Measurements from ENCODE around the gene ZFHX2. TPM values are rescaled to one million over a fixed set of nuclear protein-coding genes. Genes with fewer than 3 reads are reported as not detected.

The ZFHX2 gene
- total and polyA plus RNA-seq, 2 of the 13 experiments (the other 11 are each of a cell fraction or from before 2014, with no cell fraction given): 0.17 to 0.44 TPM

- TF ChIP-seq, protein P1, sequence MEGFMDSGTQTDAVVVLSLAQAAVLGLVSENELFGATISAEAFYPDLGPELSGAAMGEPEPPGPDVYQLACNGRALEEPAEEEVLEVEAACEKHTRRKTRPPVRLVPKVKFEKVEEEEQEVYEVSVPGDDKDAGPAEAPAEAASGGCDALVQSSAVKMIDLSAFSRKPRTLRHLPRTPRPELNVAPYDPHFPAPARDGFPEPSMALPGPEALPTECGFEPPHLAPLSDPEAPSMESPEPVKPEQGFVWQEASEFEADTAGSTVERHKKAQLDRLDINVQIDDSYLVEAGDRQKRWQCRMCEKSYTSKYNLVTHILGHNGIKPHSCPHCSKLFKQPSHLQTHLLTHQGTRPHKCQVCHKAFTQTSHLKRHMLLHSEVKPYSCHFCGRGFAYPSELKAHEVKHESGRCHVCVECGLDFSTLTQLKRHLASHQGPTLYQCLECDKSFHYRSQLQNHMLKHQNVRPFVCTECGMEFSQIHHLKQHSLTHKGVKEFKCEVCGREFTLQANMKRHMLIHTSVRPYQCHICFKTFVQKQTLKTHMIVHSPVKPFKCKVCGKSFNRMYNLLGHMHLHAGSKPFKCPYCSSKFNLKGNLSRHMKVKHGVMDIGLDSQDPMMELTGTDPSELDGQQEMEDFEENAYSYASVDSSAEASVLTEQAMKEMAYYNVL (CRISPR knock-in tag; IDR thresholded peaks at IDR 0.05; ENCODE audit: borderline replicate concordance): peak; percentile 74
- TF ChIP-seq ZNF207 (IDR thresholded peaks at IDR 0.05; ENCODE audit: borderline replicate concordance) (0 out of 2 replicates have a peak, but pooled peaks have one; percentile 92), NR3C1 (CRISPR knock-in tag; IDR thresholded peaks at IDR 0.05) (0 out of 2 replicates have a peak, but pooled peaks have one; percentile 88), PHF5A (CRISPR knock-in tag; IDR thresholded peaks at IDR 0.05; ENCODE audit: low read depth, unreplicated experiment) (peak; percentile 66), SPEN (CRISPR knock-in tag; IDR thresholded peaks at IDR 0.05; ENCODE audit: low read depth) (peak; percentile 87), MATR3 (CRISPR knock-in tag; IDR thresholded peaks at IDR 0.05) (peak; percentile 100), ZNF652 (CRISPR knock-in tag; IDR thresholded peaks at IDR 0.05; ENCODE audit: borderline replicate concordance, low read depth) (peak; percentile 26; the same call in 1 of the 2 replicates), FOXA3 (CRISPR knock-in tag; IDR thresholded peaks at IDR 0.05) (peak; percentile 75), NRL (CRISPR knock-in tag; IDR thresholded peaks at IDR 0.05; ENCODE audit: borderline replicate concordance) (peak; percentile 86), SATB2 (CRISPR knock-in tag; IDR thresholded peaks at IDR 0.05) (peak; percentile 77), U2AF2 (IDR thresholded peaks at IDR 0.05; ENCODE audit: low read depth, low read length) (0 out of 2 replicates have a peak, but pooled peaks have one; percentile 71), KDM2A (CRISPR knock-in tag; IDR thresholded peaks at IDR 0.05; ENCODE audit: borderline replicate concordance, low read depth) (peak; percentile 85), KLF16 (CRISPR knock-in tag; IDR thresholded peaks at IDR 0.05) (peak; percentile 76 to 93; a peak in 3 of 4 replicates), NFKB2 (CRISPR knock-in tag; IDR thresholded peaks at IDR 0.05; ENCODE audit: borderline replicate concordance) (peak; percentile 81), SNAPC5 (CRISPR knock-in tag; IDR thresholded peaks at IDR 0.05; ENCODE audit: borderline replicate concordance) (peak; percentile 91), KLF9 (CRISPR knock-in tag; IDR thresholded peaks at IDR 0.05; ENCODE audit: low read depth) (0 out of 2 replicates have a peak, but pooled peaks have one; percentile 57), POLR2G (IDR thresholded peaks at IDR 0.05; ENCODE audit: low read depth, low read length) (peak; percentile 95), ZFP1 (CRISPR knock-in tag; IDR thresholded peaks at IDR 0.05) (peak; percentile 89)
- TF ChIP-seq, protein P2, sequence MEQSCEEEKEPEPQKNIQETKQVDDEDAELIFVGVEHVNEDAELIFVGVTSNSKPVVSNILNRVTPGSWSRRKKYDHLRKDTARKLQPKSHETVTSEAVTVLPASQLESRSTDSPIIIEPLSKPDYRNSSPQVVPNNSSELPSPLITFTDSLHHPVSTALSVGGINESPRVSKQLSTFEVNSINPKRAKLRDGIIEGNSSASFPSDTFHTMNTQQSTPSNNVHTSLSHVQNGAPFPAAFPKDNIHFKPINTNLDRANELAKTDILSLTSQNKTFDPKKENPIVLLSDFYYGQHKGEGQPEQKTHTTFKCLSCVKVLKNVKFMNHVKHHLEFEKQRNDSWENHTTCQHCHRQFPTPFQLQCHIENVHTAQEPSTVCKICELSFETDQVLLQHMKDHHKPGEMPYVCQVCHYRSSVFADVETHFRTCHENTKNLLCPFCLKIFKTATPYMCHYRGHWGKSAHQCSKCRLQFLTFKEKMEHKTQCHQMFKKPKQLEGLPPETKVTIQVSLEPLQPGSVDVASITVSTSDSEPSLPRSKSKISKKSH (CRISPR knock-in tag; IDR thresholded peaks at IDR 0.05; ENCODE audit: borderline replicate concordance): peak; percentile 96; the same call in 1 of the 2 replicates
- TF ChIP-seq, protein P3, sequence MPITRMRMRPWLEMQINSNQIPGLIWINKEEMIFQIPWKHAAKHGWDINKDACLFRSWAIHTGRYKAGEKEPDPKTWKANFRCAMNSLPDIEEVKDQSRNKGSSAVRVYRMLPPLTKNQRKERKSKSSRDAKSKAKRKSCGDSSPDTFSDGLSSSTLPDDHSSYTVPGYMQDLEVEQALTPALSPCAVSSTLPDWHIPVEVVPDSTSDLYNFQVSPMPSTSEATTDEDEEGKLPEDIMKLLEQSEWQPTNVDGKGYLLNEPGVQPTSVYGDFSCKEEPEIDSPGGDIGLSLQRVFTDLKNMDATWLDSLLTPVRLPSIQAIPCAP (CRISPR knock-in tag; IDR thresholded peaks at IDR 0.05; ENCODE audit: low read depth): peak; percentile 93
- TF ChIP-seq, protein P4, sequence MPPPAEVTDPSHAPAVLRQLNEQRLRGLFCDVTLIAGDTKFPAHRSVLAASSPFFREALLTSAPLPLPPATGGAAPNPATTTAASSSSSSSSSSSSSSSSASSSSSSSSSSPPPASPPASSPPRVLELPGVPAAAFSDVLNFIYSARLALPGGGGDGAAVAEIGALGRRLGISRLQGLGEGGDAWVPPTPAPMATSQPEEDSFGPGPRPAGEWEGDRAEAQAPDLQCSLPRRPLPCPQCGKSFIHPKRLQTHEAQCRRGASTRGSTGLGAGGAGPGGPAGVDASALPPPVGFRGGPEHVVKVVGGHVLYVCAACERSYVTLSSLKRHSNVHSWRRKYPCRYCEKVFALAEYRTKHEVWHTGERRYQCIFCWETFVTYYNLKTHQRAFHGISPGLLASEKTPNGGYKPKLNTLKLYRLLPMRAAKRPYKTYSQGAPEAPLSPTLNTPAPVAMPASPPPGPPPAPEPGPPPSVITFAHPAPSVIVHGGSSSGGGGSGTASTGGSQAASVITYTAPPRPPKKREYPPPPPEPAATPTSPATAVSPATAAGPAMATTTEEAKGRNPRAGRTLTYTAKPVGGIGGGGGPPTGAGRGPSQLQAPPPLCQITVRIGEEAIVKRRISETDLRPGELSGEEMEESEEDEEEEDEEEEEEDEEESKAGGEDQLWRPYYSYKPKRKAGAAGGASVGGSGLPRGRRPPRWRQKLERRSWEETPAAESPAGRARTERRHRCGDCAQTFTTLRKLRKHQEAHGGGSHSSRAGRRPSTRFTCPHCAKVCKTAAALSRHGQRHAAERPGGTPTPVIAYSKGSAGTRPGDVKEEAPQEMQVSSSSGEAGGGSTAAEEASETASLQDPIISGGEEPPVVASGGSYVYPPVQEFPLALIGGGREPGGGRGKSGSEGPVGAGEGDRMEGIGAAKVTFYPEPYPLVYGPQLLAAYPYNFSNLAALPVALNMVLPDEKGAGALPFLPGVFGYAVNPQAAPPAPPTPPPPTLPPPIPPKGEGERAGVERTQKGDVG (CRISPR knock-in tag; IDR thresholded peaks at IDR 0.05; ENCODE audit: borderline replicate concordance): peak; percentile 91; the same call in 1 of the 2 replicates
Observed at GRCh38 chr14:23583761-23584526, 32.4 kb upstream of the ZFHX2 start (continued).

All from HepG2 (cell line).